Subcutaneous adipose tissue (tissue), 4 donors: ENCODE data around the gene EPB41L4B. TPM values are rescaled to one million over a fixed set of nuclear protein-coding genes. Genes with fewer than 3 reads are reported as not detected.

Experiments used
- total RNA-seq, 4 donors: library from RNA; depleted of rRNA; stranded (reverse); fragments of >200 nt; gene quantifications; one replicate each; pipeline ENCODE4 v1.1.0, GENCODE V29; 2016
- TF ChIP-seq, protein P1 (sequence below): fragments of 450-650 bp; IDR thresholded peaks from one replicate; pipeline ENCODE4 v1.5.1; 2016; ENCODE audit warnings: low read depth, mild to moderate bottlenecking, control low read depth, antibody characterized with exemption, moderate library complexity

EPB41L4B gene
- total RNA-seq, 4 donors from 2014 or later, result 30.8 to 117 (median 64.7) TPM

DNA sequence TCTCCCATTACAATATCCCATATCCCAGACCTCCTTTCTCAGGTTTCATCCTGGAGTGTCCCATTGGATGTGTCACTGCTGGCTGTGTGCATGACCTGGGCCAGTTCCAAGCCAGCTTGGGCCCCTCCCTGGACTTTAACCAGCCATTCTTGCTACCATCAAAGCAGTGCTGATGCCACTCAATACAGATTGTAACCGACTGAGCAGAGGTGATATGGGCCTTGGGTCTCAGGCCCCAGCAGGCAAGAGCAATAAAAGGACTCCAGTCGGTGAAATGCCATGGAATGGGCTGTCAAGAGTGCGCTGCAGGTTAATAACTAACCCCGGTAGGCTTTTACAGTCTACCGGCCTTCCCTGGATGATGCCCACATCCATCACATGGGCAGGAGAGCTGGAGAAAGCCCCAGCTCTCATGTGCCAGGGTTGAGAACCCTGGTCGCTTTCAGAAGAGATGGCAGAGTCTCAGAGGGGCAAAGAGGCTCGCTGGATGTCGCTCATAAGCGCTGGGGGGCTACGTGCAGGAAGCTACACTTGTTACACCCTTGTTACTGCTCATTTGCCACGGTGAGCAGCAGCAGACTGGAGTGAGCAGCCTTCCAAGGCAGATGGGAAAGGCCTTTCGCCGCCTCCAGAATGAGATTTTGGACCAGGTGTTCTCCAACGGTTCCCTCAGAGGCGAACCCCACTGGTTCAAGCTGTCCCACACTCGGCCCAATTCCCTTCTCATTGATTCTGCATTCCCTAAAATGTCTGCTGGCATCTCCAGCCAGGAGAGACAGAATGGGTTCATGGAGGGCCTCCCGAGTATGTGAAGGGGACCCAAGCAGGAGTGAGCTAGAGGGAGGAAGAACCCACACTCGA lies 13.2 kb downstream of the EPB41L4B start:
- TF ChIP-seq, protein P1, sequence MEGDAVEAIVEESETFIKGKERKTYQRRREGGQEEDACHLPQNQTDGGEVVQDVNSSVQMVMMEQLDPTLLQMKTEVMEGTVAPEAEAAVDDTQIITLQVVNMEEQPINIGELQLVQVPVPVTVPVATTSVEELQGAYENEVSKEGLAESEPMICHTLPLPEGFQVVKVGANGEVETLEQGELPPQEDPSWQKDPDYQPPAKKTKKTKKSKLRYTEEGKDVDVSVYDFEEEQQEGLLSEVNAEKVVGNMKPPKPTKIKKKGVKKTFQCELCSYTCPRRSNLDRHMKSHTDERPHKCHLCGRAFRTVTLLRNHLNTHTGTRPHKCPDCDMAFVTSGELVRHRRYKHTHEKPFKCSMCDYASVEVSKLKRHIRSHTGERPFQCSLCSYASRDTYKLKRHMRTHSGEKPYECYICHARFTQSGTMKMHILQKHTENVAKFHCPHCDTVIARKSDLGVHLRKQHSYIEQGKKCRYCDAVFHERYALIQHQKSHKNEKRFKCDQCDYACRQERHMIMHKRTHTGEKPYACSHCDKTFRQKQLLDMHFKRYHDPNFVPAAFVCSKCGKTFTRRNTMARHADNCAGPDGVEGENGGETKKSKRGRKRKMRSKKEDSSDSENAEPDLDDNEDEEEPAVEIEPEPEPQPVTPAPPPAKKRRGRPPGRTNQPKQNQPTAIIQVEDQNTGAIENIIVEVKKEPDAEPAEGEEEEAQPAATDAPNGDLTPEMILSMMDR, result no peak

DNA sequence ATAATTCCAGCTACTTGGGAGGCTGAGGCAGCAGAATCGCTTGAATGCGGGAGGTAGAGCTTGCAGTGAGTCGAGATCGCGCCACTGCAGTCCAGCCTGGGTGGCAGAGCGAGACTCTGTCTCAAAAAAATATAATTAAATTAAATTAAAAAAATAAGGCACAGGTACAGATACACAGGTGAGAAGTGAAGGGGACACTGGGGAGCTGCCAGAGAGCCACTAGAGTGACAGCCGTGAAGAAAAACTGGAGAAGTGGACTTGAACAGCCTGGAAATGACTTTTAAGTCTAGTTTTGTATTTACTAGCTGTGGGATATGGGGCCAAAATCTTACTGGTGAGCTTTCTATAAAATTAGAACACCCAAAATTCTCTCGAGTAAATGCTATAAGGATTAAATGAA lies 15.1 kb downstream of the EPB41L4B start:
- TF ChIP-seq, protein P1, result no peak

DNA sequence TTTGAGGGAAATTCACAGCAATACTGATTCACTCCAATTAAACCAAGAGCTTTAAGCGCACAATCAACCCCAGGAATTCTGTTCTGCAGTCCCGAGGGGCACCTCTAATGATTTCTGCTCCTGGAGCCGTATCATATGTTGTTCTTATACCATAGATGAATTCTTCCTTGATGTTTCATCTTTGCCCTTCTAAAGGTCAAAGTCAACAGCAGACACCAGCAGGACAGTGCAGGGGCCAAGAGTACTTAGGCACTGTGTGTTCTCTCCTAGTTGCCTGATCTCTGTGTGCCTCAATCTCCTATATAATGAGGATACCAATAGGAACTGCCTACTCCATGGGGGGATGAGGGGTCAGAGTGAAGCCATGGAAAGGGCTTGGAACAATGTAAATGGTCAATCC lies 16.5 kb downstream of the EPB41L4B start:
- TF ChIP-seq, protein P1, result no peak

DNA sequence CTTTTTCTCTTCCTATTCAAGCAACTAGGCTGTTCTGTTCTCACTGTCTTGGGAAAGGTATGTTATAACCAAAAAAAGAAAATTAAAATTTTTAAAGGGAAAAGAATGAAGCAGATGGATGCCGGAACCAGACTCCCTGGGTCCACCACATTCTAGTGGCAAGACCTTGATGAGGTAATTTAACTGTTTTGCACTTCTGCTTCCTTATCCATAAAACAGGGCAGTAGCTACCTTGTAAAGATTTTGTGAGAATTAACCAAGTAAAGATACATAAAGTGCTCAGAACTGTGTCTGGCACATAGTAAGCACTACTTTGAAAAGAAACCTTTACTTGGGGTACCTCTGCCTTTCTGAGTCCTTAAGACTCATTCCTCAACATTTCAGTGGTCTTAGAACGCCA lies 17.0 kb downstream of the EPB41L4B start:
- TF ChIP-seq, protein P1, result no peak

DNA sequence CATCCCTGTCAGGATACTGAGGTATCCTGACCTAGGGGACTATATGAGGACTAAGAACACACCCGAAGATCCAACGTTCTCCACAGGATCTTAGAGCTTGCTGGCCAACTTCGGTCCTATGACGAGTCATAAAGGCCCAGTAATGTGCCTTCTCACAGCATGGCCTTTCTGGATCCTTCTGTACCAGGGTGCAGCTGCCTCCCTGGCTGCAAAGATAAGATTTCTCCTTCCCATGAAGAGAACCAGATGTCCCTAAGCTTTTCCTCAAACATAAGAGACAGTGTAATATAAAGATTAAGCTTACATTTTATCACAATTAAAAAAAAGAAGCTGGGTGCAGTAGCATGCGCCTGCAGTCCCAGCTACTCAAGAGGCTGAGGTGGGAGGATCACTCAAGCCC lies 18.3 kb downstream of the EPB41L4B start:
- TF ChIP-seq, protein P1, result no peak

DNA sequence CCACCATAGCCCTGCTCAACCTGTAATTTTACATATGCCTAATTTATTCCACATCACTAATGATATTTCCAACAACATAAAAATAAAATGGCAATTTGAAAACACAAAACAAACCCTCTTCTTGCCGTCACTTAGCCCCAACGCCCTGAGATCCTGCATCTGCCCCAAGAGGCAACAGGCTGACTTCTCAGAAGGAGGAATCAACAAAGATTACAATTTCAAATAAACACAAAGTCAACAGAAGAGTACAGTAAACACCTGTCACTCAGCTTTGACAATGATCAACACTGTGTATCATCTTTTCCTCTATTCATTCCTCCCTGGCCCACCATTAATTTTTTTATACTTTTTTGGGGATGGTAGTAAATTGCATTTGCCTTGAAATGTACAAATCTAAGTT lies 19.8 kb downstream of the EPB41L4B start:
- TF ChIP-seq, protein P1, result no peak

DNA sequence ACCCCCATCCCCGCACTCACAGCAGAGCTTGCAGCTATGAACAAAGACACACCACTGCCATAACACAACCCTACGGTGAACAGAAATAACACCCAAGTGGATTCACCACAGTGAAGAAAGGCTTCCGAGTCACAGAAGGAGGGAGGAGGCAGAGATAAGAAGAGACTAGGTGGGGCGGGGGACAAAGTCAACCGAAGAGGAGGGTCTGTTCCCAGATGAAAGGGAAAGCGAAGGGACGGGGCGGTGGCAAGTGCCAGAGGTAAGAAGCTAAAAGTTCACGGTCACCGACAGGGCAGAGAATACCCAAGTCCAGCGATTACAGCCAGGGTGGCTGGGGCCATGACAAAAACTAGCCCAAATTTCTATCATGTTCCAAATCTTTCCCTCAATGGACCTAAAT lies 21.0 kb downstream of the EPB41L4B start:
- TF ChIP-seq, protein P1, result no peak
